ENCODE results near the gene TTC39B. TPM values are rescaled to one million over a fixed set of nuclear protein-coding genes. Genes with fewer than 3 reads are reported as not detected.

TTC39B gene
- total and polyA plus RNA-seq, 2 of the 8 experiments (the other 6 are each of a cell fraction or from before 2014, with no cell fraction given), result 1.6 to 10.9 TPM

GRCh38 chr9:15317836-15318235 is 10.8 kb upstream of the TTC39B start:
- H3K36me3 ChIP-seq (ENCODE audit: control insufficient read depth in 2 of 4, insufficient read depth in 4 of 4, low read length in 3 of 4), result no peaks in the 10 kb centered on the region
- H4K8ac ChIP-seq (ENCODE audit: extremely low read depth, insufficient read depth, low read length), result no peak overlapping the region
- WGBS, 2 experiments (ENCODE audit: extremely low coverage in 1 of 2, insufficient coverage in 1 of 2, insufficient read length in 1 of 2, insufficient replicate concordance in 2 of 2, low coverage in 1 of 2, low lambda C conversion rate in 2 of 2, missing lambda C conversion rate in 1 of 2), result 87% methylated on average over 4 of the region's 4 CpGs; no CpG with 5 or more reads in 1 of the 2 experiments
- no peak overlapping the region for H3K23ac ChIP-seq (ENCODE audit: insufficient read length)
- H3K79me2 ChIP-seq (ENCODE audit: control insufficient read depth in 1 of 2, insufficient read depth in 2 of 2, low read length in 2 of 2), result no peaks in the 10 kb centered on the region
- no peak overlapping the region for H3K9ac ChIP-seq (replicated peaks in 1 of 4; ENCODE audit: extremely low read depth in 1 of 4, low read depth in 3 of 4, low read length in 3 of 4)
- no peaks in the 10 kb centered on the region for H3K27me3 ChIP-seq (replicated peaks in 1 of 4; ENCODE audit: control insufficient read depth in 3 of 4, extremely low read depth in 1 of 4, insufficient read depth in 3 of 4, low read length in 3 of 4)
- no peak overlapping the region for H3K18ac ChIP-seq (ENCODE audit: extremely low read depth, low read length)
- H3K56ac ChIP-seq (replicated peaks; ENCODE audit: insufficient read length, low read depth, low read length), result no peak overlapping the region
- no peak overlapping the region for H3K14ac ChIP-seq (ENCODE audit: insufficient read length)
- no peak overlapping the region for H4K91ac ChIP-seq (replicated peaks; ENCODE audit: insufficient read length, low read length)
- DNase-seq (ENCODE audit: low read depth in 1 of 2, low spot score in 2 of 2), result no peak
- no peaks in the 10 kb centered on the region for H3K4me1 ChIP-seq (replicated peaks in 1 of 4; ENCODE audit: control insufficient read depth in 3 of 4, insufficient read depth in 4 of 4, low read length in 3 of 4)
- no peak overlapping the region for H3K4me3 ChIP-seq (ENCODE audit: extremely low read depth in 1 of 4, insufficient read depth in 2 of 4, low read depth in 3 of 4, low read length in 4 of 4)
- H2AFZ ChIP-seq (ENCODE audit: low read length), result no peak overlapping the region
- H2BK15ac ChIP-seq (ENCODE audit: low read length), result no peak overlapping the region
- H3K27ac ChIP-seq (ENCODE audit: low read depth, low read length), result no peak overlapping the region
- peaks cover under 1 to 2% of the 10 kb centered on the region in 2 experiments; a peak in 2 of 4 replicates for H3K9me3 ChIP-seq (ENCODE audit: insufficient read depth in 2 of 2, low read depth in 1 of 2, low read length in 1 of 2)
- H4K5ac ChIP-seq (ENCODE audit: insufficient read length, low read depth, low read length), result no peak overlapping the region
- no peak overlapping the region for H3K4ac ChIP-seq (replicated peaks; ENCODE audit: insufficient read length, low read depth, low read length)
- ChIA-PET CTCF (ENCODE audit: partially characterized antibody) (interaction anchor here (0.8 to 1.2 kb wide), 2 partner anchors 18 to 104 kb away, joined by 3 to 4 read pairs; partner anchors contain the start of gene SNAPC3), POLR2A (ENCODE audit: partially characterized antibody) (interaction anchor here (0.6 kb wide), 1 partner anchor 11 kb away, joined by 3 read pairs; the partner anchor contains the start of gene TTC39B)
- H2BK20ac ChIP-seq (ENCODE audit: low read length), result no peak overlapping the region
- no peak overlapping the region for H2BK5ac ChIP-seq (ENCODE audit: low read depth, low read length)
- no peaks in the 10 kb centered on the region for H3K79me1 ChIP-seq (ENCODE audit: low read depth, low read length)
- H2BK12ac ChIP-seq (ENCODE audit: low read depth, low read length), result no peak overlapping the region
- H4K20me1 ChIP-seq (replicated peaks in 1 of 2; ENCODE audit: control insufficient read depth in 1 of 2, insufficient read depth in 2 of 2, low read length in 2 of 2), result no peaks in the 10 kb centered on the region
- H3K23me2 ChIP-seq (ENCODE audit: low read depth, low read length), result no peaks in the 10 kb centered on the region
- no peak overlapping the region for H3K4me2 ChIP-seq (ENCODE audit: insufficient read depth in 1 of 2, low read depth in 2 of 2, low read length in 2 of 2)
- FAIRE-seq, result no peak
- no peak overlapping the region for H2AK5ac ChIP-seq (ENCODE audit: low read depth, low read length)
- no peak overlapping the region for H2BK120ac ChIP-seq (replicated peaks; ENCODE audit: low read depth, low read length)
- TF ChIP-seq KDM1A (IDR thresholded peaks at IDR 0.05; ENCODE audit: borderline replicate concordance, low read length) (no peak), NRF1 (IDR thresholded peaks at IDR 0.05; ENCODE audit: low read depth, low read length) (no peak), KDM4A (IDR thresholded peaks at IDR 0.05; ENCODE audit: low read depth, low read length, severe bottlenecking) (no peak), CEBPB (IDR thresholded peaks at IDR 0.05; ENCODE audit: low read depth, low read length) (no peak), RNF2 (IDR thresholded peaks at IDR 0.05; ENCODE audit: borderline replicate concordance, low read depth, low read length, missing control alignments, poor library complexity, severe bottlenecking) (no peak), SIX5 (IDR thresholded peaks at IDR 0.05; ENCODE audit: low read depth, low read length) (no peak), JUND (IDR thresholded peaks at IDR 0.05; ENCODE audit: low read length) (no peak), POLR2A (IDR thresholded peaks at IDR 0.05; ENCODE audit: control extremely low read depth in 1 of 2, low read depth in 2 of 2, low read length in 2 of 2) (no peak), ZNF274 (IDR thresholded peaks at IDR 0.05; ENCODE audit: borderline replicate concordance, extremely low read depth, low read length) (no peak), TEAD4 (IDR thresholded peaks at IDR 0.05; ENCODE audit: low read depth, low read length) (no peak), CTCF (IDR thresholded peaks at IDR 0.05; ENCODE audit: control extremely low read depth in 1 of 3, insufficient read depth in 1 of 3, low read depth in 1 of 3, low read length in 3 of 3) (no peak)

All from H1 (cell line).